Measurements from ENCODE around the gene TNRC6A.
"Not testable (repeated sequence)": the region's sequence is repeated elsewhere in the genome, so short reads cannot be mapped to it uniquely, and the experiment has no call there.

The TNRC6A gene

GRCh38 chr16:24837969-24838368 lies 108.5 kb downstream of the TNRC6A start:
- Histone ChIP-seq H3K4me3 (ENCODE audit: low read depth, low read length) (no peak overlapping the region), H3K27me3 (replicated peaks) (no peaks in the 10 kb centered on the region), H3K27ac (no peak overlapping the region), H3K36me3 (replicated peaks) (no peaks in the 10 kb centered on the region)
- no peak for DNase-seq
- in situ Hi-C loops (cut with HindIII; ENCODE audit: low pct_ligation_motif_present, low sequenced_read_pairs), result no loop called here
- TF ChIP-seq CTCF (IDR thresholded peaks at IDR 0.05; ENCODE audit: low read depth, low read length, missing control alignments), result no peak

- DNase-seq, result peak; percentile 60
- no peaks in the 10 kb centered on the region for H3K27me3 ChIP-seq (replicated peaks)
- H3K27ac ChIP-seq, result peak overlapping the region; percentile 77
- TF ChIP-seq CTCF (IDR thresholded peaks at IDR 0.05; ENCODE audit: low read depth, low read length, missing control alignments), result no peak
- H3K4me3 ChIP-seq (ENCODE audit: low read depth, low read length), result peak overlapping the region; percentile 3
- in situ Hi-C loops (cut with HindIII; ENCODE audit: low pct_ligation_motif_present, low sequenced_read_pairs), result no loop called here
- no peaks in the 10 kb centered on the region for H3K36me3 ChIP-seq (replicated peaks)
Observed at GRCh38 chr16:24838554-24839266, 109.3 kb downstream of the TNRC6A start.

- TF ChIP-seq CTCF (IDR thresholded peaks at IDR 0.05; ENCODE audit: low read depth, low read length, missing control alignments), result no peak
- H3K4me3 ChIP-seq (ENCODE audit: low read depth, low read length), result no peak overlapping the region
- H3K36me3 ChIP-seq (replicated peaks), result no peaks in the 10 kb centered on the region
- no peak for DNase-seq
- in situ Hi-C loops (cut with HindIII; ENCODE audit: low pct_ligation_motif_present, low sequenced_read_pairs), result no loop called here
- peak overlapping the region; percentile 77 for H3K27ac ChIP-seq
- H3K27me3 ChIP-seq (replicated peaks), result no peaks in the 10 kb centered on the region
Observed at GRCh38 chr16:24839347-24839972, 110.0 kb downstream of the TNRC6A start.

GRCh38 chr16:24841291-24841690 lies 111.8 kb downstream of the TNRC6A start:
- no peak for TF ChIP-seq CTCF (IDR thresholded peaks at IDR 0.05; ENCODE audit: low read depth, low read length, missing control alignments)
- in situ Hi-C loops (cut with HindIII; ENCODE audit: low pct_ligation_motif_present, low sequenced_read_pairs), result no loop called here
- no peak for DNase-seq
- Histone ChIP-seq H3K27ac (no peak overlapping the region), H3K36me3 (replicated peaks) (no peaks in the 10 kb centered on the region), H3K4me3 (ENCODE audit: low read depth, low read length) (no peak overlapping the region), H3K27me3 (replicated peaks) (no peaks in the 10 kb centered on the region)

- no peak for TF ChIP-seq CTCF (IDR thresholded peaks at IDR 0.05; ENCODE audit: low read depth, low read length, missing control alignments)
- no peak overlapping the region for H3K4me3 ChIP-seq (ENCODE audit: low read depth, low read length)
Observed at GRCh38 chr16:24844101-24845030, 114.9 kb downstream of the TNRC6A start.

GRCh38 chr16:24845031-24845365 lies 115.5 kb downstream of the TNRC6A start:
- H3K27ac ChIP-seq; H3K4me3 ChIP-seq (ENCODE audit: low read depth, low read length); DNase-seq; H3K36me3 ChIP-seq (replicated peaks); H3K27me3 ChIP-seq (replicated peaks); in situ Hi-C loops (cut with HindIII; ENCODE audit: low pct_ligation_motif_present, low sequenced_read_pairs): not testable (repeated sequence)

More at GRCh38 chr16:24844101-24845030, 114.9 kb downstream of the TNRC6A start:
- no peak overlapping the region for H3K27ac ChIP-seq
- H3K36me3 ChIP-seq (replicated peaks), result no peaks in the 10 kb centered on the region
- in situ Hi-C loops (cut with HindIII; ENCODE audit: low pct_ligation_motif_present, low sequenced_read_pairs), result no loop called here
- no peak for DNase-seq
- H3K27me3 ChIP-seq (replicated peaks), result no peaks in the 10 kb centered on the region

Data from brain microvascular endothelial cell (primary cell).